ENCODE measurements around the gene POMGNT1. TPM values are rescaled to one million over a fixed set of nuclear protein-coding genes. Genes with fewer than 3 reads are reported as not detected.
"Not testable (repeated sequence)": the region's sequence is repeated elsewhere in the genome, so short reads cannot be mapped to it uniquely, and the experiment has no call there.

POMGNT1 gene
- total and polyA plus RNA-seq, 2 donors (not counting 3 experiments of a cell fraction or from before 2014, with no cell fraction given): 64.4 to 67.5 TPM

DNA sequence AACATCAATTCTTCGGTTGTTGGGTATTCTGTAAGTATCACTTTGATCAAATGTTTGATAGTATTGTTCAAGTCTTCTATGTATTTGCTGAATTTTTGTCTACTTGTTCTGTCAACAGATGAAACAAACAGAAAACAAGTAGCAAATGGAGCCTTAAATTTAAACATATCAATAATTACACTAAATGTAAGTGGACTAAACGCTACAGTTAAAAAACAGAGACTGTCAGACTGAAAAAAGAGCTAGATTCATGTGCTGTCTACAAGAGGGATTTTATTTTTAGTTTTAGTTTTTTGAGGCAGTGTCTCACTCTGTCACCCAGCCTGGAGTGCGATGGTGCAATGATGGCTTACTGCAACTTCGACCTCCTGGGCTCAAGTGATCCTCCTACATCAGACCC, 38.6 kb upstream of the POMGNT1 start:
- no peaks in the 10 kb centered on the region for H3K4me1 ChIP-seq (ENCODE audit: control insufficient read depth, extremely low read depth, insufficient read depth, low read length)
- ChIA-PET CTCF (interaction anchor here (3.8 kb wide), 1 partner anchor 13 kb away, joined by 23 read pairs; no protein-coding TSS in a partner anchor), POLR2A (no interaction called here)
- no peaks in the 10 kb centered on the region for H3K27me3 ChIP-seq (ENCODE audit: control insufficient read depth in 2 of 2, insufficient read depth in 2 of 2, low read length in 2 of 2)
- H3K9me1 ChIP-seq (replicated peaks; ENCODE audit: control insufficient read depth, extremely low read depth, insufficient read depth, low read length): no peaks in the 10 kb centered on the region
- H3K36me3 ChIP-seq (ENCODE audit: control insufficient read depth in 2 of 2, extremely low read depth in 1 of 2, insufficient read depth in 2 of 2, low read length in 2 of 2): no peaks in the 10 kb centered on the region
- no peak overlapping the region for H2AFZ ChIP-seq (ENCODE audit: low read depth, low read length)
- no peak overlapping the region for H3K4me2 ChIP-seq (ENCODE audit: insufficient read depth, low read length)
- BruUV-seq (replicated peaks): no TSS peak
- H3K9me3 ChIP-seq (replicated peaks; ENCODE audit: control insufficient read depth, insufficient read depth, low read length): no peaks in the 10 kb centered on the region
- H4K20me1 ChIP-seq (replicated peaks; ENCODE audit: control insufficient read depth, extremely low read depth, insufficient read depth, low read length): no peaks in the 10 kb centered on the region
- H3K4me3 ChIP-seq (replicated peaks in 1 of 3; ENCODE audit: insufficient read depth in 1 of 3, low read depth in 1 of 3, low read length in 3 of 3): no peak overlapping the region
- FAIRE-seq (no peak), DNase-seq (ENCODE audit: low read depth, low spot score) (no peak)
- TF ChIP-seq, protein P1, sequence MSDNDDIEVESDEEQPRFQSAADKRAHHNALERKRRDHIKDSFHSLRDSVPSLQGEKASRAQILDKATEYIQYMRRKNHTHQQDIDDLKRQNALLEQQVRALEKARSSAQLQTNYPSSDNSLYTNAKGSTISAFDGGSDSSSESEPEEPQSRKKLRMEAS (IDR thresholded peaks at IDR 0.05; ENCODE audit: insufficient read depth, insufficient read length): no peak
- no peak for TF ChIP-seq JUN (IDR thresholded peaks at IDR 0.05; ENCODE audit: borderline replicate concordance, insufficient read depth, insufficient read length, low read depth)
- no peak for TF ChIP-seq EZH2 (IDR thresholded peaks at IDR 0.05; ENCODE audit: borderline replicate concordance, low read depth, low read length, severe bottlenecking)
- TF ChIP-seq POLR2AphosphoS5 (IDR thresholded peaks at IDR 0.05; ENCODE audit: insufficient read depth, low read depth, low read length): no peak
- no peak for TF ChIP-seq GATA2 (IDR thresholded peaks at IDR 0.05; ENCODE audit: insufficient read depth, insufficient read length, low read depth, low read length)
- no peak for TF ChIP-seq FOS (IDR thresholded peaks at IDR 0.05; ENCODE audit: borderline replicate concordance, insufficient read depth, low read length)
- no peak for TF ChIP-seq MYC (IDR thresholded peaks at IDR 0.05; ENCODE audit: low read depth, low read length)
- TF ChIP-seq, protein P2, sequence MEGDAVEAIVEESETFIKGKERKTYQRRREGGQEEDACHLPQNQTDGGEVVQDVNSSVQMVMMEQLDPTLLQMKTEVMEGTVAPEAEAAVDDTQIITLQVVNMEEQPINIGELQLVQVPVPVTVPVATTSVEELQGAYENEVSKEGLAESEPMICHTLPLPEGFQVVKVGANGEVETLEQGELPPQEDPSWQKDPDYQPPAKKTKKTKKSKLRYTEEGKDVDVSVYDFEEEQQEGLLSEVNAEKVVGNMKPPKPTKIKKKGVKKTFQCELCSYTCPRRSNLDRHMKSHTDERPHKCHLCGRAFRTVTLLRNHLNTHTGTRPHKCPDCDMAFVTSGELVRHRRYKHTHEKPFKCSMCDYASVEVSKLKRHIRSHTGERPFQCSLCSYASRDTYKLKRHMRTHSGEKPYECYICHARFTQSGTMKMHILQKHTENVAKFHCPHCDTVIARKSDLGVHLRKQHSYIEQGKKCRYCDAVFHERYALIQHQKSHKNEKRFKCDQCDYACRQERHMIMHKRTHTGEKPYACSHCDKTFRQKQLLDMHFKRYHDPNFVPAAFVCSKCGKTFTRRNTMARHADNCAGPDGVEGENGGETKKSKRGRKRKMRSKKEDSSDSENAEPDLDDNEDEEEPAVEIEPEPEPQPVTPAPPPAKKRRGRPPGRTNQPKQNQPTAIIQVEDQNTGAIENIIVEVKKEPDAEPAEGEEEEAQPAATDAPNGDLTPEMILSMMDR (IDR thresholded peaks at IDR 0.05; ENCODE audit: extremely low read depth in 1 of 2, insufficient read depth in 1 of 2, low read depth in 1 of 2, low read length in 2 of 2): no peak
- TF ChIP-seq POLR2A (IDR thresholded peaks at IDR 0.05; ENCODE audit: low read depth, low read length): no peak
- H3K27ac ChIP-seq (ENCODE audit: insufficient read depth, low read depth, low read length): no peak overlapping the region
- no peak overlapping the region for H3K9ac ChIP-seq (replicated peaks; ENCODE audit: extremely low read depth, insufficient read depth, low read length)
- no peaks in the 10 kb centered on the region for H3K79me2 ChIP-seq (ENCODE audit: control insufficient read depth, insufficient read depth, low read length)
- intact Hi-C loops (cut with micrococcal nuclease) (no loop called here), dilution Hi-C loops (cut with MboI; ENCODE audit: extremely low pct_ligation_motif_present, low sequenced_read_pairs) (no loop called here)

DNA sequence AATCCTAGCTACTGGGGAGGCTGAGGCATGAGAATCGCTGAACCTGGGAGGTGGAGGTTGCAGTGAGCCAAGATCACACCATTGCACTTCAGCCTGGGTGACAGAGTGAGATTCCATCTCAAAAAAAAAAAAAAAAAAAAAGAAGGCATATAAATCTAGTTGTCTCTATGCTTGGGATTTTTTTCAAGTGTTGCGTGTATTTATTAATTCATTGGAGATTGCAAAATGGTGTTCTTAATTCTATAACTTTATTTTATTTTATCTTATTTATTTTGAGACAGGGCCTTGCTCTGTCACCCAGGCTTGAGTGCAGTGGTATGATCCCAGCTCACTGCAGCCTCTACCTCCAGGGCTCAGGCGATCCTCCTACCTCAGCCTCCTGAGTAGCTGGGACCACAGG, 33.0 kb upstream of the POMGNT1 start:
- H3K36me3 ChIP-seq (ENCODE audit: control insufficient read depth in 2 of 2, extremely low read depth in 1 of 2, insufficient read depth in 2 of 2, low read length in 2 of 2); H4K20me1 ChIP-seq (replicated peaks; ENCODE audit: control insufficient read depth, extremely low read depth, insufficient read depth, low read length); H3K9ac ChIP-seq (replicated peaks; ENCODE audit: extremely low read depth, insufficient read depth, low read length); H3K4me3 ChIP-seq (replicated peaks in 1 of 3; ENCODE audit: insufficient read depth in 1 of 3, low read depth in 1 of 3, low read length in 3 of 3); H3K9me1 ChIP-seq (replicated peaks; ENCODE audit: control insufficient read depth, extremely low read depth, insufficient read depth, low read length); BruUV-seq (replicated peaks); H3K27ac ChIP-seq (ENCODE audit: insufficient read depth, low read depth, low read length); H3K4me2 ChIP-seq (ENCODE audit: insufficient read depth, low read length); POLR2A ChIA-PET; intact Hi-C loops (cut with micrococcal nuclease); H3K79me2 ChIP-seq (ENCODE audit: control insufficient read depth, insufficient read depth, low read length); H2AFZ ChIP-seq (ENCODE audit: low read depth, low read length); DNase-seq (ENCODE audit: low read depth, low spot score); H3K9me3 ChIP-seq (replicated peaks; ENCODE audit: control insufficient read depth, insufficient read depth, low read length); H3K4me1 ChIP-seq (ENCODE audit: control insufficient read depth, extremely low read depth, insufficient read depth, low read length); H3K27me3 ChIP-seq (ENCODE audit: control insufficient read depth in 2 of 2, insufficient read depth in 2 of 2, low read length in 2 of 2); FAIRE-seq; dilution Hi-C loops (cut with MboI; ENCODE audit: extremely low pct_ligation_motif_present, low sequenced_read_pairs): not testable (repeated sequence)
- CTCF ChIA-PET: interaction anchor here (1.4 to 2.2 kb wide), 2 partner anchors 8 to 16 kb away, joined by 5 to 15 read pairs; no protein-coding TSS in a partner anchor
